HG02588 (cell line): Measurements from ENCODE around the gene VWA2.

Source experiments
- ATAC-seq: cut with Tn5 transposase; IDR thresholded peaks from one replicate; pipeline ENCODE4 v1.9.1; 2021; ENCODE audit warnings: mild to moderate bottlenecking, moderate library complexity; ENCODE audit not compliant: unreplicated experiment

VWA2 gene

DNA sequence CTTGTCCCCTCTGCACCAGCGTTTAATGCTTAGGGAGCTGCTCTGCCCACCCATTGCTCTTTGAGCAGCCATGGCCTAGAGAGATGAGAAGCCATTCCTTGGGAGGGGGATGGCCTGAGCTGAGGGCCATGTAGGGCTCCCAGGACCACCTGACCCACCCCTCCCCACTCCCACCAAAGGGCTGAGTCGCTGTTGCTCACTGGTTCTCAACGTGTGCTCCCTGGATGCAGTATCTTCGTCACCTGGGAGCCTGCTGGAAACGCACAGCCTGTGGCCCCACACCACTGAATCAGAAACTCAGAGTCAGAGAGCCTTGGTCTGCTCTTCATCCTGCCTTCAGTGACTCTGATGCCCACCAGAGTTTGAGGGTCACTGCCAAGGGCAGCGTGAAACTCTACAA lies 37.0 kb downstream of the VWA2 start:
- ATAC-seq = no peak

DNA sequence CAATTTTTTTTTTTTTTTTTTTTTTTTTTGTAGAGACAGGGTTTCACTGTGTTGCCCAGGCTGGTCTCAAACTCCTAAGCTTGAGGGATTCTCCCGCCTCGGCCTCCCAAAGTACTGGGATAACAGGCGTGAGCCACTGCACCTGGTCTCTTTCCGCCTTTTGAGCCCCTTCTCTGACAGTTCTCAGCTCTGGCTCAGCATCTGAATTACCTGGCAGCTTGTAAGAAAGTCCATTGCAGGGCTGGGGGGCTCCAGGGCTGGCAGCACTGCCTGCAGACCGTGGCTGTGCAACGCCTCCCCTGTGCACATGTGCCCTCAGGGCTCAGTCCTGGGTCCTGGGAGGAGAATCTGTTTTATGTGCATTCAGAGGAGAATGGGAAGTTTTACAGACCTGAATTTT lies 37.6 kb downstream of the VWA2 start:
- no peak for ATAC-seq

DNA sequence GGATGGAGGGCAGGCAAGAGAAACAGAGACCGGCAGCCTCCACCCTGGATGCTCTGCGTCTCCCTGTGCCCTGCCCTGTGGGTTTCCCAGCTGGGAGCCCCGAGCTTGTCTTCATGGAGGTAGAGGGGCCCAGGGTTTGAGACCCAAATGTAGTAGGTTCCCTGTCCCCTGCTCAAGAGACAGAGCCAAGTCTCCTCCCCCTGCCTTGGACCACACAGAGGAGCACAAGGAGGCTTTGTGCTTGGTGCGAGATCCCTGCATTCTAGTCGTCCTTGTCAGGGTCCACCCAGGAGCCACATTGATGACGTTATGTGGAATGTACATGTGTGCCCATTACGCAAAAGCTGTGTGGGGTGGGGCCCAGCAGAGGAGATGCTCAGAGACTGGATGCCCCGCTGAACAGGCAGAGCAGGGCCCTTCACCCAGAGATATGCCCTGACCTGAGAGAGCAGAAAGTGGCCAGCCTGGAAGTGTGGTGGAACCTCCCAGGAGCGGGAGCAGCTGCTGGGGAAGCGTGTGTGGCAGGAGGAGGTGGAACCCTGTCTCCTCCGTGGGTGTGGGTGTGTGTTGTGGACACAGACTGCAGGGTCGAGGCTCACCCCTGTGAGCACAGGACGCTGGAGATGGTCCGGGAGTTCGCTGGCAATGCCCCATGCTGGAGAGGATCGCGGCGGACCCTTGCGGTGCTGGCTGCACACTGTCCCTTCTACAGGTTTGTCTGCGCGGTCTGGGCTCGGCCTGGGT lies 39.3 kb downstream of the VWA2 start:
- ATAC-seq = no peak

DNA sequence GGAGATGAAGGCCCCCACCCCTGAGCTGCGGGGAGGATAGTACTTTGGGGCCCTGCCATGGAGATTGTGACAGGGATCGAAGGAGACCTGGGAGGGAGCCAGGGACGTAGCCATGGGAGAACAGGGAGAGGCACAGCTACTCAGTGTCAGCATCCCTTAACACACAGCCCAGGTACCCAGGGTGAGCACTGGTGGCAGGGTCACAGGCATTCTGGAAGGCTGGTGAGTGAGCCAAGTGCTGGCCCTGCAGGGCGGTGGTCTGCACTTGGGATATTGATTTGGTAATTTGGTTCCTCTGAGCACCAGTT lies 39.8 kb downstream of the VWA2 start:
- ATAC-seq = no peak

DNA sequence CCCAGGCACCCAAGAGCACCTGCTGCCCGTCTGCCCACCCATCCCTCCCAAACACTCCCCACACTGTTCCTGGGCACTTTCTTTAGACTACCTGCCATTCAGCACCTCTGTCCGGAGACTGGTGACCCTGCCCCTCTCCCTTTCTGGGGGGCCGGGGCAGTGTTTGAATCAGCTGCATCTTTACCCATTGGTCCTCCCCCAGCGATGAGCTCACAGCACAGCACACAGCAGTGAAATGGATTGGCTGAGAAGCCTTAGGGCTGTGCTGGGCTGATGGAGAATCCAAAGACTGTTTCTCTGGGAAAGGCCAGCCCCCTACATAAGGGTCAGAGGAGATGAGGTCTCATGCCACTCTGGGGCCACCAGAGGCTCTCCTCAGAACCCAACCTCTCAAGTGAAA lies 40.2 kb downstream of the VWA2 start:
- ATAC-seq = no peak

DNA sequence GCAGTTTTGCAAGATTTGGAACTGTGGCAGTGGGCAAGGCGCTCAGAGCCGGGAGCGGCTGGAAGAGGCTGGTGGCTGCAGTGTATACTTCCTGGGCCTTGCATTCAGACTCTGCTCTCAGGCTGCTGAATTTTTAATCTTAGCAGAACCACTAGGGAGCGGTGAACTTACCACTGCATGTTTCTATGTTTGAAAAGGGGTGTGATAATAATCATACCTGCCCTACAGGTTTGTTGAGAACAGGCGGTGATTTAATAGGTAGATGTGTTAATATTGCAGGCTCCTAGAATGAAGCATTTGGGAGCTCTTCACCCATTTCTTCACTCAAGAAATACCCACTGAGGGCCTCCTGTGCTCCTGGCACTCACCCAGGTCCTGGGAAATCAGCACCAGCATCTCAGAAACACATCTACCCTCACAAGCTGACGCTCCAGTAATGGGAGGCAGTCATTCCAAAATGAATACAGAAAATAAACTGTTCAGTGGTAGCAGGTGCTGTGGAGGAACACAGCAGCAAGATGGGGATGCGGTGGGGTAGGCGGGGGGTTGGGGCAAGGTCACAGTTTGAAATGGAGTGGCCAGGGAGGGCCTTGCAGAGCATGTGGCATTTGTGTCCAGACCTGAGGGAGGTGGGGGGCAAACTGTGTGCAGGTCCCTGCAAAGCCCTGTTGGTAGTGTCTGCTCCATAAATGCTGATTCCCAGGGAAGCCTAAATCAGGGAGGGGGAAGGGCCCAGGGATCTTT lies 41.0 kb downstream of the VWA2 start:
- no peak for ATAC-seq

DNA sequence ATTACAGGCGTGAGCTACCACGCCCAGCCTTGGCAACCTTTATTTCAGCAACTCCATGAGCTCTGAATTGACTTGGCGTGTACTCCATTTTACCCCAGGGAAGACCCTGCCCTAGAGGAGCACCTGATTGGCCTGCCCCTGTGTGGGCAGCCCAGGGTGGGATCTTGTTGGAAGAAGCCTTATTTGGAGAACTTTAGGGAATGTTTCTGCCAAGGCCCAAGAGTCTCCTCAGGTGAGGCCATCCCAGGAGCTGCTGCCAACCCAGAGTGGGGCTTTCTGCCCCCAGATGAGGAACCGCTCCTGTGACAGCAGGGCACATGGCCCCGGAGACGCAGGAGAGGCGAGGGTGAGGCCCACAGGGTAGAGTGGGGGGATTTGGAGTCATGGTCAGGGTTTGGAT lies 42.0 kb downstream of the VWA2 start:
- ATAC-seq = no peak

DNA sequence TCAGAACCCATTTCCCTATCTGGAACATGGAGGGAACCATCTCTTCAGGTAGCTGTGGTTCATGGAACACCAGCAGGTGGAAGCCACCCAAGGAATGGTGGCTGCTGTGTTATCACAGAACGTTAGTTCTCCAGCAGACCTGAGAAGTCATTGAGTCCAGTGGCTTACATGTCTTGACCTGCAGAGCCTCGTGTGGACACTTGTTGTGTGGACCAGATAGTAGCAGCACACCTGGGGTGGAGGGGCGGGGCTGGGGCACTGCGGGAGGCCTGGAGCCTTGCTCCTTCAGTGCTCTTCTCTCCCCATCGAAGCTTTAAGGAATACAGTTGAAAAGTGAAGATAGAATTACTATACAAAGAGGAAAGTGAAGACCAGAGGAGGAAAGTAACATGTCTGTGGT lies 42.4 kb downstream of the VWA2 start:
- ATAC-seq = no peak

DNA sequence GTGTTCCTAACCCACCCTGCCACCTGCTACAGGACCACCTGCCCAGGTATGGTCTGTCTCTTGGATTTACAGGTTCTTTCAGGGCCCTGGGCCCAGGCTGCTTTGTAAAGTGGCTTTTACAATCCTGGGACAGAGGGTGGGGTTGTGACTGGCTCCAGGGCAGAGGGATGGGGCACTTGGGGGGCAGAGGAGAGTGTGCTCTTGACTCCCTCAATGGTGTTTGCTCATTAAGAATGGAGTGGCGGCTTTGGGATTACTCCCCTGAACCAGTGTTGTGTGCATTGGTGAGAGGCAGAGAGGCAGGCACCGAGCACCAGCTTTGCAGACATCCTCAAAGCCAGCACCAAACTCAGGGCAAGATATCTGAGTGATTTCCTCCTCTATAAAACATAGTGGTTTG lies 43.5 kb downstream of the VWA2 start:
- ATAC-seq = no peak

DNA sequence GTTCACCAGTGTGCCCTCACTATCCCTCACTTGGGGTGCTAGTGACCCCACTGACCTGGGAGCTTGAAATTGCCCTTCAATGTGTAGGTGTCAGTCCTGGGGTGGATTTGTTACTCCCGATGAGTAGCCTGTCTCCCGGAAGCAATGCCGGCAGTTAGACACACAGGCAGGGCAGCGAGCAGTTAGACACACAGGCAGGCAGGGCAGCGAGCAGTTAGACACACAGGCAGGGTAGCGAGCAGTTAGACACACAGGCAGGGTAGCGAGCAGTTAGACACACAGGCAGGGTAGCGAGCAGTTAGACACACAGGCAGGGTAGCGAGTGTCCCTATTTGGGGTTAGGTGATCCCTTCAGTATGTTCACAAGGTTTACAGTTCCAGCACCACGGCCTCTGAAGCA lies 44.0 kb downstream of the VWA2 start:
- ATAC-seq = no peak

DNA sequence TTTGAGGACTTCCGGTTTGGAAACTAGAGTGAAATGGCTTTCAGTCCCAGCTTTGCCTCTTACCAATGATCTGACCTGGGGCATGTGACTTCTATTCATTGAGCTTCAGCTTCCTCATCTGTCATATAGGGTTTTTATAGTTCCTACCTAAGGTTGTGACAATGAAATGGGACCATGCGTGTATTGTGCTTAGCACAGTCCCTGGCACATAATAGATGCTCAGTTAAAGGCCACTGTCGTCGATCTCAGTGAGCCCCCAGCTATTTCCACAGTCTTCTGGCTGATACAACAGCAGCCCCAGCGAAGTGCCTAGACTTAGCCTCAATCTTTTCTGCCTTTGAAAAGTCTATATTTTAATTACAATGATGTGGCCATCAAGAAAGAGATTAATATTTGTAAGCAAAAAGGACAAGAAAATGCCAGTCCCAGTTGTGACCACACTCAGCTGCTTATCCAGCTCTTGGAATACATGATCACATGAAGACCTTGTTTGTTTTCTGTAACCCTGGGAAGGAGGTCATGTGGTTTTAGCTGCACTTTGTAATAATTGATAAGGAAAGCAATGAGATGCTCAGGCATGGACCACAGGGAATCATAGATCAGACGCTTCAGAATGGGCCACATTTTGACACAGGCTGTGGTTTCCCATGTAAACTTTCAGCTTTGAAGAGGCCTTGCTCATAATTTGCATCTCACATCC lies 44.6 kb downstream of the VWA2 start:
- no peak for ATAC-seq

DNA sequence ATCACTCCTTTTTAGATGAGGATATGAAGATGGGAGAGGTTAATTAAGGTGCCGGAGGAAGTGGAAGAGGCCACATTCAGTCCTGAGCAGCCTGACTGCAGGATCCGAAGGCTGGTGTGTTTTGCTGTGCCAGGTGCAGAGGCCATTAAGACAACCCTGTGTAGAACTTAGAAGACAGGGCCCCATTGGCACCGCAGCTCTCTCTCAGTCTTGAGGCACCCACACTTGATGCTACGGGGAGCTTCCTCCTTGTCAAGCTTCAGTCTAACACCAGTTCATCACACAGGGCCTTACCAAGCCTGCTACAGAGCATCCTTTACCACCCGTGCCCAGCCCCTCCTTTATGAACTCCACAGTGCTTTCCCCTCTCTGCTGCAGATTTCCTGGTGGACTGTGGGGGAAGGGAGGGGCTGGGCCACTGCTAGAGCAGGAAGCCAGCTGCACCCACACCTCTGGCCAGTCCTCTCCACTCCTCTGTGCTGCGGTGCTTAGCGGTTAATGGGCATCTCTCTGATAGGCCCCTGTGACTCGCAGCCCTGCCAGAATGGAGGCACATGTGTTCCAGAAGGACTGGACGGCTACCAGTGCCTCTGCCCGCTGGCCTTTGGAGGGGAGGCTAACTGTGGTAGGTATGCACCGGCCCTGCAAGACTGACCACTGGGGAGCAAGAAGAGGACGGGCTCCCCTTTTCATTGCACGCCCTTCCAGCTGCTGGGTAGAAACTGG lies 45.5 kb downstream of the VWA2 start:
- ATAC-seq = no peak

DNA sequence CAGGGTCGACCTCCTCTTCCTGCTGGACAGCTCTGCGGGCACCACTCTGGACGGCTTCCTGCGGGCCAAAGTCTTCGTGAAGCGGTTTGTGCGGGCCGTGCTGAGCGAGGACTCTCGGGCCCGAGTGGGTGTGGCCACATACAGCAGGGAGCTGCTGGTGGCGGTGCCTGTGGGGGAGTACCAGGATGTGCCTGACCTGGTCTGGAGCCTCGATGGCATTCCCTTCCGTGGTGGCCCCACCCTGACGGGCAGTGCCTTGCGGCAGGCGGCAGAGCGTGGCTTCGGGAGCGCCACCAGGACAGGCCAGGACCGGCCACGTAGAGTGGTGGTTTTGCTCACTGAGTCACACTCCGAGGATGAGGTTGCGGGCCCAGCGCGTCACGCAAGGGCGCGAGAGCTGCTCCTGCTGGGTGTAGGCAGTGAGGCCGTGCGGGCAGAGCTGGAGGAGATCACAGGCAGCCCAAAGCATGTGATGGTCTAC lies 46.9 kb downstream of the VWA2 start:
- ATAC-seq = no peak

DNA sequence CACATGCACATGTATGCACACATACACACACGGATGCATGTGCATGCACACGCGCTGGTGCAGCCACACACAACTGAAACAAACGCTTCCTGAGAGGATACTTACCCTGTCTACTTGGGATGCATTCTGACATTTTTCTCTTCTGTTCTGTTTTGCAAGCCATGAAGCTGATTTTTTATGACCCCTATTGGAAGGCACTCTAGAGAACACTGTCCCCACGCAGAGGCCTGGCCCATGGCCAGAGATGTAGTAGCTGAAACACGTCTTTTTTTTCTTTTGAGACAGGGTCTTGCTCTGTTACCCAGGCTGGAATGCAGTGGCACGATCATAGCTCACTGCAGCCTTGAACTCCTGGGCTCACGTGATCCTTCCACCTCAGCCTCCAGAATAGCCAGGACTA lies 47.9 kb downstream of the VWA2 start:
- ATAC-seq = no peak

DNA sequence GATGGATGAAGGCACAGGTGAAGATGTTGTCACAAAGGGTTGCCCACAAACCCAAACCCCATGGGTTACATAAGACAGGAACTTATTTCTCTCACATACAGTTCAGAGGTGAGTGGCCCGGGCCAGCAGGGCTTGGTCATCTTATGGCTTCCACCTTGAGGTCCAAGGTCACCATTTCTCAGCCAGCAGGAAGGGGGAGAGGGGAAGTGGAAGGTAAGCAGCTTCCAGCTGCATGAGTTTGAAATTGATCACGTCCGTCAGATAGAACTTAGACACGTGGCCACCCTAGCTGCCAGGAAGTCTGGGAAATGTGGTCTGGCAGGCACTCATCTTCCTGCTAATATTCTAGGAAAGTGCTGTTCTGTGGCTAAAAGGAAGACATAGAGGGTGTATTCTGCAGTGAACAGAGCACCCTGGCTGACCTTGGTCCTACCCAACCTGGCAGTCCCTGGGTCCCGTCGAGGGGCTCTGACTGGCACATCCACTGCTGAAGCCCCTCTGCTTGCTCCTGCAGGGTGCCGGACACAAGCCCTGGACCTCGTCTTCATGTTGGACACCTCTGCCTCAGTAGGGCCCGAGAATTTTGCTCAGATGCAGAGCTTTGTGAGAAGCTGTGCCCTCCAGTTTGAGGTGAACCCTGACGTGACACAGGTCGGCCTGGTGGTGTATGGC lies 49.5 kb downstream of the VWA2 start:
- ATAC-seq = no peak

DNA sequence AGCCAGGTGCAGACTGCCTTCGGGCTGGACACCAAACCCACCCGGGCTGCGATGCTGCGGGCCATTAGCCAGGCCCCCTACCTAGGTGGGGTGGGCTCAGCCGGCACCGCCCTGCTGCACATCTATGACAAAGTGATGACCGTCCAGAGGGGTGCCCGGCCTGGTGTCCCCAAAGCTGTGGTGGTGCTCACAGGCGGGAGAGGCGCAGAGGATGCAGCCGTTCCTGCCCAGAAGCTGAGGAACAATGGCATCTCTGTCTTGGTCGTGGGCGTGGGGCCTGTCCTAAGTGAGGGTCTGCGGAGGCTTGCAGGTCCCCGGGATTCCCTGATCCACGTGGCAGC lies 50.0 kb downstream of the VWA2 start:
- no peak for ATAC-seq

DNA sequence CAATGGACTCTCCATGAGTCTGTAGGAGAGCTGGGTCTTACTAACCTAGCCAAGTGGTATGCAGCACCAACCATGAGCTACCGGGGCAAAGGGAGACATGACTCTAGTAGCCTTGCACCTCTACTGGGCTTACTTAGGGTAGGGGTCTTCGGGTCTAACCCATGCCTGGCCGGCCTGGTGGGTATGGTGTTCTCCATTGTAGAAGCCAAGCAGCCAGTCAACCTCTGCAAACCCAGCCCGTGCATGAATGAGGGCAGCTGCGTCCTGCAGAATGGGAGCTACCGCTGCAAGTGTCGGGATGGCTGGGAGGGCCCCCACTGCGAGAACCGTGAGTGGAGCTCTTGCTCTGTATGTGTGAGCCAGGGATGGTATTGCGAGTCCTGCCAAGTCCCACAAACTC lies 51.0 kb downstream of the VWA2 start:
- no peak for ATAC-seq

DNA sequence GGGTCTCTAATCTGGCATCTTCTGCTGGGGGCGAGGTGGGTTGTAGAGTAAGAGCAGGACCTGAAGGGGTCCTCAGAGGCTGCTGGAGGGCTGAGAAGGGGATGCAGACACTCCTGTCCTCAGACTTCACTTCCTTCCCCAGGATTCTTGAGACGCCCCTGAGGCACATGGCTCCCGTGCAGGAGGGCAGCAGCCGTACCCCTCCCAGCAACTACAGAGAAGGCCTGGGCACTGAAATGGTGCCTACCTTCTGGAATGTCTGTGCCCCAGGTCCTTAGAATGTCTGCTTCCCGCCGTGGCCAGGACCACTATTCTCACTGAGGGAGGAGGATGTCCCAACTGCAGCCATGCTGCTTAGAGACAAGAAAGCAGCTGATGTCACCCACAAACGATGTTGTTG lies 52.0 kb downstream of the VWA2 start:
- no peak for ATAC-seq

DNA sequence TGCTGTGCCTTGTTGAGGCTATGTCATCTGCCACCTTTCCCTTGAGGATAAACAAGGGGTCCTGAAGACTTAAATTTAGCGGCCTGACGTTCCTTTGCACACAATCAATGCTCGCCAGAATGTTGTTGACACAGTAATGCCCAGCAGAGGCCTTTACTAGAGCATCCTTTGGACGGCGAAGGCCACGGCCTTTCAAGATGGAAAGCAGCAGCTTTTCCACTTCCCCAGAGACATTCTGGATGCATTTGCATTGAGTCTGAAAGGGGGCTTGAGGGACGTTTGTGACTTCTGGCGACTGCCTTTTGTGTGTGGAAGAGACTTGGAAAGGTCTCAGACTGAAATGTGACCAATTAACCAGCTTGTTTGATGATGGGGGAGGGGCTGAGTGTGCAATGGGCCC lies 52.5 kb downstream of the VWA2 start:
- ATAC-seq = no peak

DNA sequence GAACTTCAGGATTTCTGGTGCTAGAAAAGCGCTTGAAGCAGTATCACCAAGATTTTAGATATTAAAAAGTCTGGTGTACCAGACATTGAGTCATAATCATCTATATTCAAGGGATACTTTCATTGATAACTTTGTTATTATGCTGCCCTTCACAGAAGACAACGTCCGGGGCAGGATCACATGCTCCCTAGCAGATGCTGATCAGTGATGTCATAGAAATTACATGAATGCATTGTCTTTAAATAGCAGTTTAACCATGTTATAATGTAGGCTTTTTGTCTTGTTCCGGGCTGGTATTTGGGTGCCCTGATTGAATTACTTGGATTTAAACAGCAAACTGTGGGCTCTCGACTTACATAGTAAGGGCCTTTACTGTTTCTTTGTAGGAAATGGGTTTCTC lies 54.0 kb downstream of the VWA2 start:
- ATAC-seq = no peak

DNA sequence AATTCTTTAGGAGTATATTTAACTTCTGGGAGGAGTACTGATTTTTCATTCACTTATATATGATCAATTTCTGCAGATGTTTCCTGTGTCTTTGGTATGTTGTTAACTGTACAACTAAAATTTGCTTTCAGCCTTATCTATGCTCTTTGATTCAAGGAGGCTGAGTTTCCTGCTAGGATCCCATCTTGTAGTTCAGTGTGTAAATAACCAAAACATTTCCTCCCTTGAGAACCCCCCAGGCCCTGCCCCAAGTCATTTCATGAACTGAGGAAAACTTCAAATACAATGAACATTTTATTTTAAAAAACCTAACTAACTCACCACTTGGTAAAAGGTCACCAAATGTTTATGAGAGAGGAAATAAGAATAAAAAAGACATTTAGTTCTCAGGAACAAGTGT lies 55.5 kb downstream of the VWA2 start:
- no peak for ATAC-seq
